ENCODE measurements around the gene ABCA2.

DNA sequence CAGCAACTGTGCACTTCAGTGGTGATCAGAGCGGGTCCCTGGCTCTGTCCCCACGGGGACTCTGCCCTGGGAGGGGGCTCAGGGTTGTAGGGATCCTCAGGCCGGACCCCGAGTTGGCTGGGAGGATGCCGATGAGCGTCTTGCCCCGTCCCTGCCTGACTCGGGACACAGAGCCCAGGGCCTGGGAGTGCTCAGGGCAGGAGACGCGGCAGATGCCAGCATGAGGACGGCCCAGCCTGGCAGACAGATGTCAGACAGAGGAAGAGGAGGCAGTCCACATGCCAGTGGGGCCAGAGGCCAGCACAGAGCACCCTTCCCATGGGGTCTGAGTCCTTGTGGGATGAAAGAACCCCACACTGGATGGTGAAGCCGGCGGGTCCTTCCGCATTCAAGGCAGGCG is 64.7 kb downstream of the ABCA2 start:
- TF ChIP-seq POLR2A (IDR thresholded peaks at IDR 0.05): no peak
- TF ChIP-seq, protein P1, sequence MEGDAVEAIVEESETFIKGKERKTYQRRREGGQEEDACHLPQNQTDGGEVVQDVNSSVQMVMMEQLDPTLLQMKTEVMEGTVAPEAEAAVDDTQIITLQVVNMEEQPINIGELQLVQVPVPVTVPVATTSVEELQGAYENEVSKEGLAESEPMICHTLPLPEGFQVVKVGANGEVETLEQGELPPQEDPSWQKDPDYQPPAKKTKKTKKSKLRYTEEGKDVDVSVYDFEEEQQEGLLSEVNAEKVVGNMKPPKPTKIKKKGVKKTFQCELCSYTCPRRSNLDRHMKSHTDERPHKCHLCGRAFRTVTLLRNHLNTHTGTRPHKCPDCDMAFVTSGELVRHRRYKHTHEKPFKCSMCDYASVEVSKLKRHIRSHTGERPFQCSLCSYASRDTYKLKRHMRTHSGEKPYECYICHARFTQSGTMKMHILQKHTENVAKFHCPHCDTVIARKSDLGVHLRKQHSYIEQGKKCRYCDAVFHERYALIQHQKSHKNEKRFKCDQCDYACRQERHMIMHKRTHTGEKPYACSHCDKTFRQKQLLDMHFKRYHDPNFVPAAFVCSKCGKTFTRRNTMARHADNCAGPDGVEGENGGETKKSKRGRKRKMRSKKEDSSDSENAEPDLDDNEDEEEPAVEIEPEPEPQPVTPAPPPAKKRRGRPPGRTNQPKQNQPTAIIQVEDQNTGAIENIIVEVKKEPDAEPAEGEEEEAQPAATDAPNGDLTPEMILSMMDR (IDR thresholded peaks at IDR 0.05): no peak
